IMR-90 (cell line): Measurements from ENCODE around the gene GABBR1. TPM values are rescaled to one million over a fixed set of nuclear protein-coding genes. Genes with fewer than 3 reads are reported as not detected.

ENCODE experiments used
- ATAC-seq: fragments of 200-7000 bp; cut with Tn5 transposase; 2 replicates; pipeline ENCODE4 v1.9.1; 2020; ENCODE audit warnings: low read depth, mild to moderate bottlenecking, moderate library complexity
- BruUV-seq: library from RNA; stranded (reverse); fragments of 400-500 nt; replicated peaks from 2 replicates; lab custom pipeline; 2021; lab: Mats Ljungman, UMichigan
- CTCF ChIA-PET: fragments of 300-600 bp; formaldehyde crosslinking; extraction: SDS; loops from one replicate; lab custom pipeline; 2021; ENCODE audit warnings: antibody characterized with exemption; lab: Yijun Ruan, JAX
- POLR2A ChIA-PET: fragments of 300-600 bp; sonication (Branson Sonifier 250); formaldehyde crosslinking; loops from one replicate; lab custom pipeline; 2022; ENCODE audit warnings: antibody characterized with exemption; ENCODE audit not compliant: unreplicated experiment; lab: Charles Lee
- DNase-seq: peaks from one replicate; pipeline ENCODE4 v3.0.0; 2013
- H2AFZ ChIP-seq: replicated peaks from 2 replicates; pipeline ENCODE3; 2013; ENCODE audit warnings: low read length, mild to moderate bottlenecking; ENCODE audit not compliant: poor library complexity
- H2AK5ac ChIP-seq: 2 replicates; pipeline ENCODE4 v1.6.1; 2013; ENCODE audit warnings: low read depth, low read length, inconsistent platforms
- H2AK9ac ChIP-seq: replicated peaks from 2 replicates; pipeline ENCODE3; 2013; ENCODE audit warnings: mild to moderate bottlenecking, low read depth, low read length, moderate library complexity; ENCODE audit not compliant: poor library complexity
- H2BK120ac ChIP-seq: 2 replicates; pipeline ENCODE4 v1.6.1; 2013; ENCODE audit warnings: low read depth, low read length, inconsistent platforms
- H2BK15ac ChIP-seq: 3 replicates; pipeline ENCODE4 v1.6.1; 2013; ENCODE audit warnings: low read depth, low read length, inconsistent platforms
- H2BK20ac ChIP-seq: 2 replicates; pipeline ENCODE4 v1.6.1; 2013; ENCODE audit warnings: low read depth, mild to moderate bottlenecking, inconsistent platforms, low read length, moderate library complexity
- H2BK5ac ChIP-seq: 2 replicates; pipeline ENCODE4 v1.6.1; 2013; ENCODE audit warnings: mild to moderate bottlenecking, low read depth, low read length, inconsistent platforms; ENCODE audit not compliant: poor library complexity, severe bottlenecking
- H3K14ac ChIP-seq: replicated peaks from 2 replicates; pipeline ENCODE4 v1.6.1; 2013; ENCODE audit warnings: low read depth, low read length, inconsistent platforms
- H3K18ac ChIP-seq: 2 replicates; pipeline ENCODE4 v1.6.1; 2013; ENCODE audit warnings: low read depth, low read length, control low read depth
- H3K23ac ChIP-seq: 2 replicates; pipeline ENCODE4 v1.6.1; 2013; ENCODE audit warnings: low read depth, low read length, inconsistent platforms
- H3K27ac ChIP-seq: 2 replicates; pipeline ENCODE4 v1.5.1; 2013; ENCODE audit warnings: mild to moderate bottlenecking, control low read depth, low read length; ENCODE audit not compliant: insufficient read depth
- H3K27me3 ChIP-seq: 2 replicates; pipeline ENCODE4 v1.6.1; 2013; ENCODE audit warnings: low read length; ENCODE audit not compliant: control insufficient read depth, insufficient read depth
- H3K36me3 ChIP-seq: 2 replicates; pipeline ENCODE4 v1.6.1; 2013; ENCODE audit warnings: low read length, mixed read lengths; ENCODE audit not compliant: control insufficient read depth, insufficient read depth
- H3K4ac ChIP-seq: 2 replicates; pipeline ENCODE4 v1.6.1; 2013; ENCODE audit warnings: low read depth, low read length, inconsistent platforms
- H3K4me1 ChIP-seq: 2 replicates; pipeline ENCODE4 v1.6.1; 2013; ENCODE audit warnings: low read length, mixed read lengths; ENCODE audit not compliant: control insufficient read depth, insufficient read depth
- H3K4me2 ChIP-seq: 2 replicates; pipeline ENCODE4 v1.6.1; 2013; ENCODE audit warnings: low read depth, mild to moderate bottlenecking, control low read depth, low read length, moderate library complexity
- H3K4me3 ChIP-seq: 2 replicates; pipeline ENCODE4 v1.5.1; 2013; ENCODE audit warnings: low read depth, mild to moderate bottlenecking, control low read depth, low read length, moderate library complexity; ENCODE audit not compliant: insufficient read depth
- H3K56ac ChIP-seq: 2 replicates; pipeline ENCODE4 v1.6.1; 2013; ENCODE audit warnings: low read length, inconsistent platforms; ENCODE audit not compliant: insufficient read depth; ENCODE audit errors: extremely low read depth
- H3K79me1 ChIP-seq, 2 experiments: 2 replicates each; pipeline ENCODE4 v1.6.1; 2013; ENCODE audit warnings: low read length in 2 of 2, inconsistent platforms in 1 of 2, low read depth in 1 of 2
- H3K9ac ChIP-seq: 2 replicates; pipeline ENCODE4 v1.6.1; 2013; ENCODE audit warnings: low read depth, low read length, control low read depth
- H3K9me1 ChIP-seq: 2 replicates; pipeline ENCODE4 v1.6.1; 2013; ENCODE audit warnings: low read length, inconsistent platforms; ENCODE audit not compliant: insufficient read depth
- H3K9me3 ChIP-seq: 2 replicates; pipeline ENCODE4 v1.6.1; 2013; ENCODE audit warnings: low read length; ENCODE audit not compliant: control insufficient read depth, insufficient read depth
- H4K20me1 ChIP-seq: 2 replicates; pipeline ENCODE4 v1.6.1; 2013; ENCODE audit warnings: low read length, inconsistent platforms; ENCODE audit not compliant: insufficient read depth
- H4K5ac ChIP-seq: 2 replicates; pipeline ENCODE4 v1.6.1; 2013; ENCODE audit warnings: mild to moderate bottlenecking, low read depth, low read length, control low read depth
- H4K8ac ChIP-seq, 2 experiments: 2 replicates each; pipeline ENCODE4 v1.6.1; 2013; ENCODE audit warnings: low read depth in 2 of 2, low read length in 2 of 2, control low read depth in 1 of 2, inconsistent platforms in 1 of 2
- H4K91ac ChIP-seq: 2 replicates; pipeline ENCODE4 v1.6.1; 2013; ENCODE audit warnings: low read depth, low read length, inconsistent platforms; ENCODE audit not compliant: insufficient read depth
- BHLHE40 ChIP-seq: fragments of 150-350 bp; IDR thresholded peaks from 2 replicates; pipeline ENCODE4 v1.6.1; 2016; ENCODE audit warnings: mild to moderate bottlenecking, low read depth, low read length
- CEBPB ChIP-seq: IDR thresholded peaks from 2 replicates; pipeline ENCODE4 v1.6.1; 2012; ENCODE audit warnings: low read depth, low read length, improper control_type of control experiment
- CHD1 ChIP-seq: IDR thresholded peaks from 2 replicates; pipeline ENCODE4 v1.6.1; 2012; ENCODE audit warnings: low read depth, low read length, improper control_type of control experiment
- RAD21 ChIP-seq: IDR thresholded peaks from 2 replicates; pipeline ENCODE4 v1.6.1; 2012; ENCODE audit warnings: low read length, improper control_type of control experiment
- SMC3 ChIP-seq: fragments of 150-350 bp; IDR thresholded peaks from 2 replicates; pipeline ENCODE4 v1.6.1; 2016; ENCODE audit warnings: low read depth, mild to moderate bottlenecking, antibody characterized with exemption, low read length, moderate library complexity
- WGBS, 2 experiments: methylation state at CpG; one replicate each; pipeline versions ENCODE4 v1.1.5 to v1.1.7; 2013; ENCODE audit warnings: missing lambda C conversion rate in 2 of 2; ENCODE audit not compliant: insufficient read length in 1 of 2; ENCODE audit errors: extremely low coverage in 2 of 2; 5-methylcytosine and 5-hydroxymethylcytosine counted together
- dilution Hi-C: fragments of 300-500 bp; cut with HindIII; formaldehyde crosslinking; loops from one replicate; pipeline ENCODE4 v1.14.3; 2018; ENCODE audit warnings: low sequenced_read_pairs; ENCODE audit not compliant: unreplicated experiment
- in situ Hi-C: fragments of 300-500 bp; cut with MboI; formaldehyde crosslinking; loops from 3 replicates; pipeline ENCODE4 v1.14.3; 2019; ENCODE audit warnings: low sequenced_read_pairs, inconsistent platforms, mixed read lengths
- intact Hi-C: fragments of 100-400 bp; cut with micrococcal nuclease; formaldehyde crosslinking; loops from 2 replicates; pipeline ENCODE4 v1.10.0; 2022
- polyA plus RNA-seq, 3 experiments: library from polyadenylated mRNA; depleted of rRNA; stranded (reverse); fragments of >200 nt; gene quantifications; 2 replicates each; pipeline ENCODE4 v1.2.3, GENCODE V29; 2012; ENCODE audit warnings: low replicate concordance in 1 of 3
- total RNA-seq: library from RNA; depleted of rRNA; stranded (reverse); fragments of >200 nt; gene quantifications from 2 replicates; pipeline ENCODE4 v1.2.3, GENCODE V29; 2012
- TF ChIP-seq, protein P1 (sequence below): fragments of 150-350 bp; IDR thresholded peaks from 2 replicates; pipeline ENCODE4 v1.6.1; 2017; ENCODE audit warnings: mild to moderate bottlenecking, antibody characterized with exemption, low read length, low read depth

GABBR1 gene
- total and polyA plus RNA-seq, 2 of the 4 experiments (the other 2 are of a cell fraction): 5.9 to 31.5 TPM

DNA sequence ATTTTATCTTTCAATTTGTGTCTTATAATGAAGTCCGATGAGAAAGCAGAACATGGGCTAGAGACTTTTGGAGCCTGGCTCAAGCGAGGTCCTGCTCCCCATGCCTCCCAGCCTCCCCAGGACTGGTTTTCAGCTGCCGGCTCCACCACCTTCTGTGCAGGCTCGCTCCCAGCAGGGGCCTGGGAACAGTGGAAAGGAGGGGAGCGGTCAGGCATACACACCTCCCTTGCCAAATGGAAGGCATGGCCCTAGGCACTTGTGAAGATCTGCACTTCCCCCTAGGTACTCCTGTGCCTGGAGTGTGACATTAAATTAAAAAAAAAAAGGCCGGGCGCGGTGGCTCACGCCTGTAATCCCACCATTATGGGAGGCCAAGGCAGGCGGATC, 19.2 kb upstream of the GABBR1 start:
- Histone ChIP-seq H2BK5ac (no peak overlapping the region), H3K9ac (no peak overlapping the region), H3K4me2 (no peak overlapping the region), H3K79me1 (no peaks in the 10 kb centered on the region), H3K27me3 (peaks cover 16% of the 10 kb centered on the region), H4K5ac (no peak overlapping the region), H4K8ac (no peak overlapping the region), H3K4ac (no peak overlapping the region), H4K20me1 (no peaks in the 10 kb centered on the region), H3K18ac (no peak overlapping the region), H3K4me1 (no peaks in the 10 kb centered on the region), H3K4me3 (no peak overlapping the region), H4K91ac (no peak overlapping the region), H2AK5ac (no peak overlapping the region), H3K36me3 (no peaks in the 10 kb centered on the region), H2BK15ac (no peak overlapping the region), H3K27ac (no peak overlapping the region), H2AK9ac (no peak overlapping the region), H3K9me1 (no peaks in the 10 kb centered on the region), H3K9me3 (no peaks in the 10 kb centered on the region), H2AFZ (no peak overlapping the region), H3K56ac (no peak overlapping the region), H2BK120ac (no peak overlapping the region), H3K14ac (no peak overlapping the region), H3K23ac (no peak overlapping the region), H2BK20ac (no peak overlapping the region)
- DNase-seq: no peak
- BruUV-seq: no TSS peak
- WGBS, 2 experiments: 91% methylated on average over 4 of the region's 10 CpGs; no CpG with 5 or more reads in 1 of the 2 experiments
- TF ChIP-seq, protein P1, sequence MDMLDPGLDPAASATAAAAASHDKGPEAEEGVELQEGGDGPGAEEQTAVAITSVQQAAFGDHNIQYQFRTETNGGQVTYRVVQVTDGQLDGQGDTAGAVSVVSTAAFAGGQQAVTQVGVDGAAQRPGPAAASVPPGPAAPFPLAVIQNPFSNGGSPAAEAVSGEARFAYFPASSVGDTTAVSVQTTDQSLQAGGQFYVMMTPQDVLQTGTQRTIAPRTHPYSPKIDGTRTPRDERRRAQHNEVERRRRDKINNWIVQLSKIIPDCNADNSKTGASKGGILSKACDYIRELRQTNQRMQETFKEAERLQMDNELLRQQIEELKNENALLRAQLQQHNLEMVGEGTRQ: no peak
- TF ChIP-seq CHD1: no peak
- no peak for TF ChIP-seq SMC3
- TF ChIP-seq RAD21: no peak
- TF ChIP-seq BHLHE40: no peak
- TF ChIP-seq CEBPB: no peak
- dilution Hi-C loops (no loop called here), in situ Hi-C loops (no loop called here), intact Hi-C loops (no loop called here)
- POLR2A ChIA-PET: no interaction called here
- ATAC-seq: no peak
- CTCF ChIA-PET: interaction anchor here (1.5 kb wide), 1 partner anchor 9 kb away, joined by 3 read pairs; no protein-coding TSS in a partner anchor
